ENCODE measurements around the gene MMP17.
A peak's percentile ranks its signal among the peaks of the same experiment; 100 is the strongest.

The MMP17 gene

DNA sequence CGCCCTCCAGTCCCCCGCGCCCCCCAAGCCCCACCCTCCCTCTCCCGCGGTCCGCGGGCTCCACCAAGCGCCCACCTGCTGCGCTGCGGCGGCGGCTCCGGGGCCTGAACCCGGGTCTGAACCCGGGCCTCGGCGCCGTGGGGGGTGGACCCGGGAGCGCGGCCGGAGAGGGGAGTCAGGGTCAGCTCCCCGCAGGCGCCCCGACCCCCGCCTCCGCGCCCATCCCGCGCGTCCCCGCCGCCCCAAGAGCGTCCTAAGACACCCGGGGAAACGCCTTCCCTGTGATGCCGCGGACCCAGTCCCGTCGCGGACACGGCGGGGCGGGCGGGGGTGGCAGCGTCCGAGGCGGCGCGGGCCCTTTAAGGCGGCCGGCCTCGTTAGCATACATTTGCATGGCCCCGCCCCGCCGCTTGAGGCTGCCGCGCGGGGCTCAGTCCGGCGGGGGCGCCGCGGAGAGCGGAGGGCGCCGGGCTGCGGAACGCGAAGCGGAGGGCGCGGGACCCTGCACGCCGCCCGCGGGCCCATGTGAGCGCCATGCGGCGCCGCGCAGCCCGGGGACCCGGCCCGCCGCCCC is at the start of gene MMP17:
Gene MMP17, plus strand, starts transcription at position 433 of the 574 bp plus-strand sequence. Its CDS starts 102 bp downstream, at position 535.
- peak; percentile 33 for DNase-seq

DNA sequence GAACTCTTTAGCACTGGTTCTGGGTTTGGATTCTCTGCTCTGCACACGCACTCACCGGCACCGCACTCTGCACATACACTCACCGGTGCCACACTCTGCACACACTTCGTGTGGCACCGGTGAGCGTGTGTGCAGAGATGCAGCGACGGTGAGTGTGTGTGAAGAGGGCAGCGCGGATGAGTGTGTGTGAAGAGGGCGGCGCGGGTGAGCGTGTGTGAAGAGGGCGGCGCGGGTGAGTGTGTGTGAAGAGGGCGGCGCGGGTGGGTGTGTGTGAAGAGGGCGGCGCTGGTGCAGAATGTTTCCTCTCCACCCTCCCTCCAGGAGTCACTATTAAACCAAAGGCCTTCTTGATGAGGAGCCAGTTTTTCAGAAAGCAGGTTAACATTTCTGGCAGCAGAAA is 49.2 kb upstream of the MMP17 start:
- no peak for DNase-seq

DNA sequence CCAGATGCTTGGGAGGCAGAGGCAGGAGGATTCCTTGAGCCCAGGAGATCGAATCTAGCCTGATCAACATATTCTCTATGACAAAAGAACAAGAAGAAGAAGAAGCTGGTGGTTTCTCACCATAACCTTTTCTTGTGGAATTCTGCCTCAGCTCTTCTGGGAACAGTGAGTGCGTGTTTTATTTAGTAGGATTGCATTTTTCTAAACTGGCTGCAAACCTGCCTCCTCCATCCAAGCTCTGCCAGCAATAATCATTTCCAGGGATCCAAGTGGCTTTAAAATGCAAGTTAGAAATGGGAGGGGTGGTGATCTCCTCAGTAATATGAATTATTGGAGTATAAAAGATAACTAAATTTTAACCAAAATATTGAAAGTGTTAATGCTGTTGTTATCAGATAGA is 46.1 kb upstream of the MMP17 start:
- DNase-seq = no peak

DNA sequence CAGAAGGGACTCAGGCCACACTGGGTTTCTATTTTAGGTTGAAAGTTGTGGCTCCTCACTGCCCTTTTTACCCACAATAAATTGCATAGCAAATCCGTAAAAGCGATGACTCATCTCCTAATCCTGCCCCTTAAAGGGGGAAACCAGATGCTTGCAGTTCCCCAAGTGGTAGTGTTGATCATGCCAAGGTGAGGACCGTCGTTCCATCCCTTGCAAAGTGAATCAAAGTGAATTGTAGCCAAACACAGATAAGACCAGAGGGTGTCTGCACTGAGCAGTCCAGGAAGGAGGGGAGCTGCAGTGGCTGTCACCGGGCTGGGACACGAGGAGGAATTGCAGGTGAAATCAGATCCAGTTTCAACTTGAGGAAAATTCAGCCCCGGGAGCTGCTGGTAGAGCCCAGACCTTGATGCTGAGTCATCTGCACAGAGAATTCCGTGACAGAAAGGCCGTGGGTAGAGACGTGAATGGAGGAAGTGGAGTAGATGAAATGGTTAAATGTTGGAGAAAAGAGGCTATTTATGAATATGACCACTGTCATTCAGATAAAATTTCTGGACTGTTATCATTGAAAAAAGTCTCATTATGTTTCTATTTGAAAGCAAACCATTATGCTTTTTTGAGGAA is 44.2 kb upstream of the MMP17 start:
- DNase-seq = no peak

DNA sequence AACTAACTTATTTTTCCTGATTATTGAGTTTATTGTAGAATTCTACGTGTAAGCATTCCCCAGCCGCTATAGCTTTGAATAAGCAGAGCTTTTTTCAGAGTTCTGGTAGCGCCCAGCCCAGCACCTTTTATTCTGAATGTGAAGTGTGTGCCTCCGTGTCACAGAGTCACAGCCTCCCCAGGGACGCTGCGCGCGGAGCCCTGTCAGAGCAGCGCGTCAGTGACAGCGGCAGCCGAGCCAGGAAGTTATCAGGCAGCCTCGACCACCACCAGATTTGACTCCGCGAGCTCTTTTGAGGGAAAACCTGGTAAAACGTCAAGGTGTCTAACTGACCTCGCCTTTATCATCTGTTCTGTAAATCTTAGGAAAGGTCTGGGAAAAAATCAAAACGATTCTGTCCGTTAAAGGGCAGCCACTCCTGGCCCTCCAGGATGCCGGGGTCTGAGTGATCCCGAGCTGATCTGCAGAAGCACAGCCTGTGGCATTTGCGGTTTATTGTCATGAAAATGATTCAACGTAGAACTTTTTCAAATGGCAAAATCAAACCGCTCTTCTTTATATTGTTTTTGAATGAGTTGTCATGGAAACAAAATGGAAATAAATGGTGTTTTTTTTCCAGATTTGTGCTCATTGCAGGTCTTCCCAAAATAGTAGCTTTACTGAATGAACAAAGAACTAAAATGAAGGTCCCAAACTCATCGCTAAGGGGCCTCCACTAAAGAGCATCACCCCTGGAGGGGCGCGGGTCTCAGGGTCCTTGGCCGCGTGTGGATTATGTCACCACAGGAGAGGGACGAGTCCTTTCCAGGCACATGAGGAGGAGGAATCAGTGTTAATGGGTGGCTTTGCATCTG is 43.1 kb upstream of the MMP17 start:
- DNase-seq = no peak

DNA sequence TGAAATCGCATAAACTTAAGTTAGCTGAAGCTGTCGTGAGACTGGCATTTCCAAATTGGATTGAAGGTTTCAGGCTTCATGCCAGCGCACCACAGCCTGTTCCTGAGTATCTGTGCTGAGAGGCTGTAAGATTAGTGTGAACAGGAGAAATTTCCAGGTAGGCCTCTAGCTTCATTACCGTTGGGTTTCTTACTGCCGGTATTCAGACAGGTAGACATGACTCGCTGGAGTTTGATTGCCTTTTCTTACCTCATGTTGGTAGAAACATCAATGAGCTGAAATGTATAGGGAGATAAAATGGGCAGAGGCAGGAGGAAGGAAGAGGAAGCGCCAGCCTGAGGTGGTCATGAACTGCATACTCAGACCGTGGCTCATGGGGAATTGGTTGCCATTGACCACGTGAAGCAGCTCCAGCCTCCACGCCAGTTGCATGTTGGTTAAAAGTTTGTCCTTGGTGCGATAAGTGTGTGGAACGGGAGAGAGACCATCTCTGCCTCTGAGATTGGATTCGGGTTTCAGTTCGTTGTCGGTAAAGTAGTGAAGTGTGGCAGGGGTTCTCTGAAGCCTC is 42.3 kb upstream of the MMP17 start:
- no peak for DNase-seq

DNA sequence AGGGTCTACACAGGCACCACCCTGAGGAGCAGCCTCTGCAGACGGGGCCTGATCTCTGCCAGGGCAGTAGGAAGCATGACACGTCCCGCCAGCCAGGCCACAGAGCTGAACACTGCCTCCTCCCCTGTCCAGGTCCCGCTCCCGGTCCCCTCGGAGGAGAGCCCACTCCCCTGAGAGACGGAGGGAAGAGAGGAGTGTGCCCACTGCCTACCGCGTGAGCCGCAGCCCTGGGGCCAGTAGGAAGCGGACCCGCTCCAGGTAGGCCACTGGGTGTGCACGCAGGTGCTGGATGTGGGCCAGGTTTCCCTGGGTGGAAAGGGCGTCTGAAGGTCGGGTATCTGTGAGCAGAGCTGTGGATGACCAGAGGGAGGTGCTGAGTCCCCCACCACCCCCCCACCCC is 41.9 kb upstream of the MMP17 start:
- DNase-seq = no peak

DNA sequence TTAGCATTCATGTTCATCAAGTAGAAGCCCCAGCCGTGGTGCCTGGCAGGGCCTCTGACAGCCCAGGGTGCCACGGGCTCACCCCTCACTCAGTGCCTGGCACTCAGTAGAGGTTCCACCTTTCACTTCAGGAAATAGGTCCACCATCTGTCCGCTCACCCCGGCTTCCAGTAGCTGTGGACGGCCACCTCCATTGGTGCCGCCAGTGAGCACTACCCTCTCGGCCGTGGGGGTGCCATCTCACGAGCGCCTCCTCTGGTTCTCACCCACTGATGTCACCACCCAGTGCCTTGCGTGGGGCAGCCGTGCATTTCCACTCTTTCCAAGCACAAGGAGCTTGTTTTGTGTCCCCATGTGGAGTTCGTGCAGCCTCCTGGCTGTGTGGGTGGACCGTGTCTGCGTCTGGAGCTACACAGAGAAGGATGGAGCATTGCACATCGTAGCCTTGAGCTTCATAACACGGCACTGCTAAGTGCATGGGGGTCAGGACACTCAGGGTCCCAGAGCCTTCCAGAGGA is 41.0 kb upstream of the MMP17 start:
- DNase-seq = no peak

DNA sequence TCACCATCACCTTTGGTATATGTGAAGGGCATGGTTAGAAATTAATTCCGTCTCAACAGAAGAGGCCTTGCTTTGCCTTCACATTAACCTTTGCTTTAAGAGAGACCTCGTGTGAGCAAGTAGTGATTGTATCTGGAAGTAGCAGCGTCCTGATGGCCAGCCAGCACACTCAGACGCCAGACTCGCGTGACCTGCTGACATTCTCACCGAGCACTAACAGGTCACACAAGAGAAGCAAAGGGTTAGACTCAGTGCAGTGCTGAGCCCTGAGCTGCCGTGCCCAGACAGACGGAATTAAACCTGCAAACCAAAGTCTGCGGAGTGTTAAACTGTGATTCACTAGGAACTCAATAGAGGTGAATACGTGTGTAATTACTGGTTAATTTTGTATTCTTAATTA is 40.1 kb upstream of the MMP17 start:
- no peak for DNase-seq

DNA sequence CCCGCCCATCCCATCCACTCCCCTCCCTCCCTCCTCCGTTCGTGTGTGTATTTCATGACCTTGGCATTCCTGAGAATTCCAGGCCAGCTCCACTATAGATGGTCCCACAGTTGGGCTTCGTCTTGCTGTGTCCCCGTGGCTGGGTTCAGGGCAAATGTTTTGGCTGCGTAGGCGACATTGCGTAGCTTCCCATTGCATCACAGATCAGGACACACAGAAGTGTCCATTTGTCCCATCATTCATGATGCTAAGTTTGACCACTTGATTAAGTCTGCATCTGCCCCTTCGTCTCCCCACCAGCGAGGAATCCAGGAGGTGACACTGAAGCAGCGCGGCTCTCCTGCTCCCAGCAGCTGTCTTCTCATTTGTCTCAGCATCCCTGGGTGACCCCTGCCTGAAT is 38.6 kb upstream of the MMP17 start:
- DNase-seq = no peak

DNA sequence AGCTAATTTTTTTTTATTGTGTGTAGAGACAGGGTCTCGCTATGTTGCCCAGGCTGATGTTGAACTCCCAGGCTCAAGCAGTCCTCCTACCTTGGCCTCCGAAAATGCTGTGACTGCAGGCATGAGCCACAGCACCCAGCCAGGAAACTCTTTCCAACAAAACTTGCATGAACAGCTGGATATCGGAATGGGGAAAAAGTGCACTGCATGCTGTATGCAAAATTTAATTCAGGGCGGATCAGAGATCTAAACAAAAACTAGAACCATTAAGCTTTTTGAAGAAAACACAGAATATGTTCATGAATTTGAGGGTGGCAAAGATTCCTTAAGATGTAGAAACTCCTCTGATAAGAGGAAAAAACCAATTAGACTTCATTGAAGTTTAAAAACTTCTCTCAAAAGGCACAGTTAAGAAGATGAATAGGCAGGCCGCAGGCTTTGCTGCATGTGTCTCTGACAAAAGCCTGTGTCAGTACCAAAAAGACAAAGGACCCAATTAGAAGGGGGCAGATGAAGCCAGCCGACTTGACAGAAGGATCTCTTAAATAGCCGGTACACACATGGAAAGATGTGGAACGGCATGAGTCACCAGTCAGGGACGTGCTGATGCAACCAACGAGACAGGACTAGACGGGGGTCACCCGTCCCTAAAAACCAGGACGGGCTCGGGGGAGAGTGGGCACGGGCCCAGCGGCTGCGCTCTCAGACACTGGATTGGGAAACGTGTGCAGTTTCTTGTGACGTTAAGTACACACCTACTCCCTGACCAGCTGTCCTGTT is 34.8 kb upstream of the MMP17 start:
- no peak for DNase-seq

DNA sequence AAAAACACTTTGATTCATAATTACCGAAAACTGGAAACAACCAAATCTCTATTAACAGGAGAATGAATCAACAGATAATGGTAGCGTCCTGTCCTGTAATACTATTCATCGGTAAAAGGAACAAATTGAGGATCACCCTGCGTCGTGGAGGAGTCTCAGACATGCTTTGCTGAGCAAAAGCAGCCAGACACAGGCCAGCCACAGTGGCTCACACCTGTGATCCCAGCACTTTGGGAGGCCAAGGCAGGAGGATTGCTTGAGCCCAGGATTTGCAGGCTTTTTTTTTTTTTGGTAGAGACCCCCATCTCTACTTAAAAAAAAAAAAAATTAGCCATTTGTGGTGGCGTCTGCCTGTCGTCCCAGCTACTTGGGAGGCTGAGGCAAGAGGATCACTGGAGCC is 34.1 kb upstream of the MMP17 start:
- DNase-seq = no peak

DNA sequence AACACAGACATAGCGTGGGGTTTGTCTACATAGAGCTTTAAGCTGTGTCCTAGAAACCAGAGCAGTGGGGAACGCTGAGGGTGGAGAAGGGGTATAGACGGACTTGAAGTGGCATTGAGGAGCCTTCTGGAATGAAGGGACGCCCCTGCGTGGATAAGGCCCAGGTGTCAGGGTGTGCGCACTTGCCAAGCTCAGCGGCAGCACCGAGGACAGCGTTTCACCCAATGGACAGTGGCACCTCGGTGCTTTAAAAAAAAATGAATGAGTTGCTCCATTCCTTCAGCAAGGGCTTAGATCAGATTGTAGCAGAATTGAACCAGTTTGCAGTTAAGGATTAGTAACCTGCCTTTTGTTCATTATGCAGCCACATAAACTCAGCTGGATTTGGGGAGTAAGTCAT is 33.6 kb upstream of the MMP17 start:
- DNase-seq = no peak

DNA sequence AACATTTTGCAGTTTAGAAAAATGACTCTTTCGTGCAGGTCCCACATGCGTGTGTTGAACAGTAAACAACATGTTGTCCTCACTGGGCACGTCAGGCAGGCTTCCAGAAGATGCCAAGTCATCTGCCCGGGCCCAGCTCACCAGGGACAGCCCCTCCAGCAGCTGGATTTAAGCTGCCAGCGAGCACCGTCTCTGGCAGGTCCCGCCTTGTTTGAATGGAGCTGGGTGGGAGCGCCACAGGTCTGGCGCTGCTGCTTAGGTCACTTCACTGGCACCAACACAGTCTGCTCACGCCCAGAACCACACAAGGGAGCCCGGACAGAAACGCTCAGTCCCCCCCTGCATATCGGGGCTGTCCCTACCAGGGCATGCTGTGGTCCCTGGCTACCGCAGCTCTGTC is 33.1 kb upstream of the MMP17 start:
- DNase-seq = no peak

DNA sequence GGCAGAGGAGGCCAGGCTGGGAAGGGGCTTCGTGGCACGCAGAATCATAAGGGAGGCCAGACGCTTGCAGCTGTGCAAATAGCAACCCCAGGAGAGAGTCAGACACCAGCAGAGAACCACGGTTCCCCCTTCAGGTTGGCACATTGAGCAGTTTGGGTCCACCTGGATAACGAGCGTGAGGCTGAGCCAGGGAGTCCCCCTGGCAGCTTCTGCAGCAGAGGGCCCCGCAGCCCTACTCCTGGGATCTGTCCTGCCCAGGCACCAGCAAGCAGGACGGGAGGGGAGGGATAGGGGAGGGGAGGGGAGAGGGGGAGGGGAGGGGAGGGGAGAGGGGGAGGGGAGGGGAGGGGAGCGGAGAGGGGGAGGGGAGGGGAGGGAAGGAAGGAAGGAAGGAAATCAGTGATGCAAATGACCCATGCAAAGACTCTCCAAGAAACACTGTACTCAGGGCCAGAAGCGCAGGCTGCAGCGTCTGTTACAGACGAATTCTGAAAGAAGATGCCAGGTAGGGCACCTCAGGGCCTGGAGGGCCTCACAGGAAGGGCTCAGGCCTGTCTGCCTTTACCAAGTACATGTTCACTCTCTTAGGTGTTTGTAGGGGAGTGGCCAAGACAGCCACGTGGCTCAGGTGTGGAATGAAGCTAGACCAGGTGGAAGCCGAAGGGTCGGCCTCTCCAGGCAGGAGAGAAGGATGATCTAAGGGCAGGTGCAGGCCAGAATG is 32.3 kb upstream of the MMP17 start:
- DNase-seq = no peak

DNA sequence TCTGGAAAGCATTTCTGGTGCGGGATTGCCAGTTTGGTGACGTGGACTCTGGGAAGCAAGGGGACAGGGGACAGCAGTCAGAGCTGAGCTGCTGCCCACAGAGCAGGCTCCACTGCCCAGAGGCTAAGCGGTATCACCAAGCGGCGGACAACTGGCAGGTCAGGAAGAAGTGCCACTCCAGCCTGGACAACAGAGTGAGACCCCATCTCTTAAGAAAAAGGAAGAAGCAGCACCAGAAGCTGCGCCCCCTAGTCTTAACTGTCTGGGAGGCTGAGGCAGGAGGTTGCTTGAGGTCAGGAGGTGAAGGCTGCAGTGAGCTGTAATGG is 31.8 kb upstream of the MMP17 start:
- DNase-seq = no peak

DNA sequence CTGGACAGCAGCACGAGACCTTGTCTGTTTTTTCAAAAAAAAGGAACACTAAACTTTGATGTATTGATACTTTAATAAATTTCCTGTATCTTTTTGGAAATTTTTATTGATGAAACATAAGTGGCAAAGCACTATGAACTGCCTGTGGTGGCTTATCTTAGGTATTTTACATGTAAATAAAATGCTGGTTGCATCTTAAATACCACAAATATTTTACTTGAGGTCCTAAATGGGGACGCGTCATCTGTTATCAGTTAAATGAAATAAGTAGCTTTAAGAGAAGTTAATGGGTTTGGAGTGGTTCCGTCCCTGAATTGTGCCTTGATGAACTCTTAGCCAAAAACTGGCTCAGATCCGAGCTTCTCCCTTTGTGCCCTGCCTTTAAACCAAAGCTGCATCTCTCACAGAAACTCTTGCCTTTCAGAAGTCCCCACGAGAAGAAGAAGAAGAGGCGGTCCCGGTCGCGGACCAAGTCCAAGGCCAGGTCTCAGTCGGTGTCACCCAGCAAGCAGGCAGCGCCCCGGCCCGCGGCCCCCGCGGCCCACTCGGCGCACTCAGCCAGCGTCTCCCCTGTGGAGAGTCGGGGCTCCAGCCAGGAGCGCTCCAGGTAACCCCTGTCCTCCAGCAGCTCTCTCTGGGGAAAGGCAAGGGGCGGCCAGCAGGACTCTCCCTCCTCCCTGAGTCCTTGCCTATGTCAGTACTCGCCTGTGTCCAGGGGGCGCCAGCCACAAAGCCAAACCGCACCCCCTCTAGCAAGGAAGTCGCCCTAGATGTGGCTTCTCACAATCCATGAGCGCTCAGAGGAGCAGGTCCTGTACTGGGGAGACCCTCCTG is 31.2 kb upstream of the MMP17 start:
- no peak for DNase-seq

DNA sequence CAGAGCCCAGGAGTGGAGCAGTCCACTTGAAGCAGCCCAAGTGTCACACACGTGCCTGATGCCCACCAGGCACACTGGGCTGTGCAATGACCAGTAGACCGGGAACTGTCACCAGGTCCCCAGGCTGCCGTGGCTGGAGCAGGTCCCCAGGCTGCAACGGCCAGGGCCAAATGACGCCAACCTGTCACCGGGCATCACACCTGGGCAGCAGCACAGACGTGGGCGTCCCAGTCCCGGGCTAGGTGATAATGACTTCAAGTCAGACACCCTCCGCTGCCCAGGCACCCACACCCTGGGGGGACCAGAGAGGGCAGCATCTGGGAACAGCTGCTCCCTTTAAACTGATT is 30.6 kb upstream of the MMP17 start:
- no peak for DNase-seq

DNA sequence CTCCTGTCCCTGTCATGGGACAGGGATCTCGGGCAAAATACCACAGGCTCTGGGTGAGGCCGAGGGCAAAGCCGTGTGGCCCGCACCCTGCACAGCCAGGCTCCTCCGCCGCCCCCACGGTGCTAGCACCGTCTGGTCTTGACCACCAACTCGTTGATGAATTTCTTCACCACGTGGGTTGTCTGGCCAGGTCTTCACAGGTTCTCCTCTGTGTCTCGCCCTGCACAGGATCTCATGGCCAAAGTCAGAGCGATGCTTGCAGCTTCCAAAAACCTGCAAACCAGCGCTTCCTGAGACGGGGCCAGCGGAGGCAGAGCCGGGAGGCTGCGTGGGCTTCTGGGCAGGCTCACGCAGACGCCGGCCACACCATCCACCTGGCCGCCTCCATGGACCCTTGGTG is 29.0 kb upstream of the MMP17 start:
- DNase-seq = no peak

DNA sequence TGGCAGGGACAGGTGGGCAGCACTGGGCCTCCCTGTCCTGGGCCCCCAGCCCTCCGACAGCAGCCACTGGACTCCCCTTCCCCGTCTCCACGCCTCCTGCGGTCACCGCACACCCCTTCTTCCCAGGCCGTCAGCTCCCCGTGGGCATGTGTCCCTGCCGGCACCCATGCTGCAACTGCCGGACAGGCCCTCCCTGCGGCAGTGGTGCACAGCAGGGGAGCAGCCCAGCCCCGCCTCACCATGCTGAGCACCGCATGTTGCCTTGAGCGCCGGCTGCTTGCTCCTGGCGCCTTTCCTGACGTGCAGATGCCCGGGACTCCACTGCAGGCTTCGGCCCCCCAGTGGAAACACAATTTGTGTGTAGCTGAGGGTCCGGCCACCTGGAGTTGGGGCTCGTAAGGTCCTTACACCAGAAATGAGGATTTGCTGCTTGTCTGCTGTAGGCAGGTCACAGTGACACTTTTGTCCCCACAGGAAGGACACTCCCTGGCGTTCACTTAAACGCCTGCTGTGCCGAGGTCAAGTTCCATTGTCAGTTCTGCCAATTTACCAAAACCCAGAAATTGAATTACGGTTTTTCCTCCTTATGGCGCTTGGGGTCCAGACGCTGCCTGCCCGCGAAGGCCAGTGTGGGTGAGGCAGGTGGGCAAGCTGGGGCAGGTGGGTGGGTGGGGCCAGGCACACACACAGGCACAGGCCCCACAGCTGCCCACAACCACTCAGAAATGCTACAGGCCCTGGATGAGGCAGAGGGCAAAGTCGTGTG is 28.2 kb upstream of the MMP17 start:
- DNase-seq = no peak
